ENCODE results near the gene RPUSD3.

Gene RPUSD3

DNA sequence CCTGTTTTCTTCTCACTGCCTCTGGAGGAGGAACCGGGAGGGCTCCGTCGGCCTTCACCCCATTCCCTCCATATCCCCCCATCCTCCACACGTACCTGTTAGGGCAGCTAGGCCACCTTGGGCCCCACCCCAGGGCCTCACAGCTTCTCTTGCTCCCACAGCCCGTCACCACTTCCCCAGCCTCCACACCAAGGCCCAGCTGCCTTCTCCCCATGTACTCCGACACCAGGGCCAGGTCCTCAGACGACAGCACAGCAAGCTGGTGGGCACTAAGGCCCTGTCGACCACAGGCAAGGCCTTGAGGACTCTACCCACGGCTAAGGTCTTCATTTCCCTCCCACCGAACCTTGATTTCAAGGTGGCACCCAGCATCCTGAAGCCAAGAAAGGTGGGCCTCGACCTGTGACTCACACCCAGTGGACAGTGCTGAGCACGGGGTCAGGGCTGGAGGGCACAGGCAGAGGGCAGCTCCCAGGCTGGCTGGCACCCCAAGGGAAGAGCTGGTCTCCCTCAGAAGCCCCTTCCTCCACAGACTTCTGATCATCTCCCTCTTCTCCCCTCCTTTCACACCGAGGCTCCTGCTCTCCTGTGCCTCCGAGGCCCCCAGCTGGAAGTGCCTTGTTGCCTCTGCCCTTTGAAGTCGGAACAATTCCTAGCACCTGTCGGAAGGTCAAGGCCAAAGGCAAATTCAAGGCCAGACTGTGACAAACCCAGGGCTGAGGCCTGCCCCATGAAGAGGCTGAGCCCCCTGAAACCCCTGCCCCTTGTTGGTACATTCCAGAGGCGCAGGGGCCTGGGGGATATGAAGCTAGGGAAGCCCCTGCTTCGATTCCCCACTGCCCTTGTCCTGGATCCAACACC, 9.1 kb downstream of the RPUSD3 start:
- no peak for DNase-seq (ENCODE audit: low read depth, low spot score)

- no peak for DNase-seq (ENCODE audit: low read depth, low spot score)
These were observed 10.7 kb downstream of the RPUSD3 start for GRCh38 chr3:9833078-9833477.

- DNase-seq (ENCODE audit: low read depth, low spot score) = no peak
These were observed 12.6 kb downstream of the RPUSD3 start for GRCh38 chr3:9831253-9831652.

GRCh38 chr3:9828801-9829755, 14.7 kb downstream of the RPUSD3 start:
- no peak for DNase-seq (ENCODE audit: low read depth, low spot score)

DNA sequence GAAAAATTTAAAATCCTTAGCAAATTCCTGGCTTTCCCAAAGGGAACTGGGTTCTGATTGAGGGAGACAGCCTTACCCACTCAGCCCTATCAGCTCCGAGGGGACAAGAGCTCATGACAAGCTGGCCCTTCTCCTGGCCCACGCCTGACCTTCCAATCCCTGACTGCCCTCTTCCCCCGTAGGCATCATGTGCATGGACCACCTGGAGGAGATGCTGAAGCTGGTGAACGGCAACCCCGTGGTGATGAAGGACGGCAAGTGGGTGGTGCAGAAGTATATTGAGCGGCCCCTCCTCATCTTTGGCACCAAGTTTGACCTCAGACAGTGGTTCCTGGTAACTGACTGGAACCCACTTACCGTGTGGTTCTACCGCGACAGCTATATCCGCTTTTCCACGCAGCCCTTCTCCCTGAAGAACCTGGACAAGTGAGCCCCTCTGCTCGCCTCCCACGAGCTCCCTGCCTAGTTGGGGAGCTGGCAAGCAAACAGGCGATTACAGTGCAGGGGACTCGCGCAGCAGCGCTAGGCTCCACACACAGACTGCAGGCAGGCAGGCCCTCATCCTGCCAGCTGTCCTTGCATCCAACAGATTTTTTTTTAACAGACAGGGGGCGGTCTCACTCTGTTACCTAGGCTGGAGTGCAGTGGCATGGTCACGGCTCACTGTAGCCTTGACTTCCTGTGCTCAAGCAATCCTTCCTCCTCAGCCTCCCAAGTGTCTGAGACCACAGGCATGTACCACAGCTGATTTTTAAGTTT, 16.8 kb downstream of the RPUSD3 start:
- peak; percentile 82 for DNase-seq (ENCODE audit: low read depth, low spot score)

DNA sequence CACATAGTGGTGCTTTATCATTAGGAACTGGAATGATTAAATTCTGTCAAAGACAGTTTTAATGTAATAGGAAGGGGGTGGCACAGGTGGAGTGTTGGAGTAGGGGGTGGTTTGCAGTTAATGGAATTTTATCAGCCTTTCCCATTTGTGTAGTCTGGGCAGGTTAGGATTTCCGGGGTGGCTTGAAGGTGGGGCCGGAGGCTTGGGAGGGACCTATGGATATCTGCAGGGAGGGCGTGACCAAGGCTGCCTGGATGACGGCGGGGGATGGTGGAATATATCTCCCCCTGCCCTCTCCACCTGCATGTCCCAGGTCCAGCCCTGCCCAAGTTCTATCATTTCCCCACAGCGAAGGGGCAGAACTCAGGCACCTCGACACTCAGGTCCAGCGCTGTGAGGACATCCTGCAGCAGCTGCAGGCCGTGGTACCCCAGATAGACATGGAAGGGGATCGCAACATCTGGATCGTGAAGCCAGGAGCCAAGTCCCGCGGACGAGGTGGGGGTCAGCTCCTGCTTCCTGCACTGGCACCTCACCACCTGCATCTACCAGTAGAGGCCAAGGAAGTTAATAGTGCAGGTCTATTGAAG, 18.3 kb downstream of the RPUSD3 start:
- no peak for DNase-seq (ENCODE audit: low read depth, low spot score)

DNA sequence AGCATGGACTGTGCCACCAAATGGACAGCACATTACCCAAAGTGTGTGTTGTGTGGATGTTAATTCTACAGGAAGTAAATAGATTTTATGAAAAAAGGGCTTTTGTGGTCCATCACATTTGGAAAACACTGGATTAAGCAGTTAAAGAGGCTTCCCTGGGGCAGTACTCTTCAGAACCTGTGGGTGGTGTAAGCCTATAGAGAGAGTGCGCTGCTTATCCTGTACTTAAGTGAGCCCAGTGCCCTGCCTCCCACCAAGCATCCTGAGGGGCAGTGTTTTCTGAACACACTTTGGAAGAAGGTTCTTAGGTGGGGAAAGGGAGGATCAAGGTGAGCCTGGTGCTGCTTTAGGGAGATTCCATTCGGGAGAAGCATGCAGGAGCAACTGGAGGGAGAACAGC, 22.9 kb downstream of the RPUSD3 start:
- peak; percentile 39 for DNase-seq (ENCODE audit: low read depth, low spot score)

- DNase-seq (ENCODE audit: low read depth, low spot score) = no peak
These were observed 23.3 kb downstream of the RPUSD3 start for GRCh38 chr3:9820543-9820942.

- DNase-seq (ENCODE audit: low read depth, low spot score) = no peak
These were observed 25.0 kb downstream of the RPUSD3 start for GRCh38 chr3:9818666-9819335.

GRCh38 chr3:9817436-9817835, 26.4 kb downstream of the RPUSD3 start:
- no peak for DNase-seq (ENCODE audit: low read depth, low spot score)

GRCh38 chr3:9815986-9816385, 27.8 kb downstream of the RPUSD3 start:
- no peak for DNase-seq (ENCODE audit: low read depth, low spot score)

DNA sequence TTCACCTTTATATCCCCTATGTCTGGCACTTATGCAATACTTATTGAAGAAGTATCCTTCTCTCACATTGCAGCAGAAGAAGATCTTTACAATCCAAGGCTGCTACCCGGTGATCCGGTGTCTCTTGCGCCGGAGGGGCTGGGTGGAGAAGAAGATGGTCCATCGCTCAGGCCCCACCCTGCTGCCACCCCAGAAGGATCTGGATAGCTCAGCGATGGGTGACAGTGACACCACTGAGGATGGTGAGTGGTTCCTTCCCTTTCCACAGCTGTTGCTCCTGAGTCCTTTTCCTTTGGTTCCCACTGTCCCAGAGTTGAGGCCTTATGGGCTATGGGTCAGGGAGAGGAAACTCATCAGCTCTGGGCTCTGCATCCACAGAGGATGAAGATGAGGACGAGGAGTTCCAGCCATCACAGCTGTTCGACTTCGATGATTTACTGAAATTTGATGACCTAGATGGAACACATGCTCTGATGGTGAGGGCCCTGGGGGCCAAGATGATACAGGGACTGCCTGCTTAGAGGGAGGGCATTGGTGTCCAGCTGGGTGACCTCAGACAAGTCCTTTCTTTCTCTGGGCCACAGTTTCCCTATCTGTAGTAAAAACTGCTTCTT, 30.8 kb downstream of the RPUSD3 start:
- no peak for DNase-seq (ENCODE audit: low read depth, low spot score)

- no peak for DNase-seq (ENCODE audit: low read depth, low spot score)
These were observed 33.0 kb downstream of the RPUSD3 start for GRCh38 chr3:9810846-9811245.

GRCh38 chr3:9810433-9810770, 33.4 kb downstream of the RPUSD3 start:
- no peak for DNase-seq (ENCODE audit: low read depth, low spot score)

- DNase-seq (ENCODE audit: low read depth, low spot score) = peak; percentile 72
These were observed 34.0 kb downstream of the RPUSD3 start, which contains the start of gene TTLL3 for GRCh38 chr3:9809615-9810432. TSS of gene TTLL3 (plus strand) at chr3:9810262. CDS start at chr3:9810662, 400 bp downstream.

- DNase-seq (ENCODE audit: low read depth, low spot score) = no peak
These were observed 34.6 kb downstream of the RPUSD3 start for GRCh38 chr3:9809239-9809614.

DNA sequence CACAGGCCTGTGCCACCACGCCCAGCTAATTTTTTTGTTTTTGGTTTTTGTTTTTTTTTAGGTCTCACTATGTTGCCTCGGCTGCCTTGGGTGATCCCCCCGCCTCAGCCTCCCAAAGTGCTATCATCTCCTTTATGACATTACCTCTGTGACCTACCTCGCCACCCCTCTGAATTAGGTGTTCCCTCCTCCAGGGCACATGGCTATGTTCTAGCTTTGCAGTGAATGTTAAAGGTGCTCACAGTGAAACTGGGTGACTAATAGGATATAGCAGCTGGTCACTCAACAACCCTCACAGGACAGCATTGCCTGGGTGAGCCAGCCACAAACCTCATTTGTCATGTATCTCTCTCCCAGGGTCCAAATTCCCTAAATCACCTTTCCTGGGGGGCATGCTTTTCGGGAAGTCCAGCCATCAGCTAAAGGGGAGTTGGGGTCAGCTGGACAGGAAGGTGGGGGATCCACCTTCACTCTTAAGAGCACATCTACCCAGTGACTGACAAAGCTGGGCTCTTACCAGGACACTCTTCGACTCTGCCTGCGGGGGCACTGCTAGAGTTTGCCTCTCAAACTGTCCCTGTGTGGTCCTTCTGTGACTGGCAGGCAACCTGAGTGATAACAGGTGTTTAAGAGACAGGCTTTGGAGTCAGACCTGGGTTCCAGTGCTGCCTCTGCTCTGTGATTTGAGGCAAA, 35.3 kb downstream of the RPUSD3 start:
- peak; percentile 59 for DNase-seq (ENCODE audit: low read depth, low spot score)

DNA sequence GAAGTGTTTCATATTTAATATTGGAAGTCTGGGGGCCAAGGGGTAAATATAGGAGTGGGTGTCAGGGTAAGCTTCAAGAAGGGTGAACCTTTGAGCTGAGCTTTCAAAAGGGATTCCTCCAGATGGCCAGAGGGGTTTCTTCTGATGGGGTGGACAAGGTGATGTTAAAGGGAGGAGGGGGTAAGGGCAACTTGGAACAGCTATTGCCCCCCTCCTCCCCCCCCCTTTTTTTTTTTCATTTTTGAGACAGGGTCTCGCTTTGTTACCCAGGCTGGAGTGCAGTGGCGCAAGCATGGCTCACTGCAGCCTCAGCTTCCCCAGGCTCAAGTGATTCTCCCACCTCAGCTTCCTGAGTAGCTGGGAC, 35.8 kb downstream of the RPUSD3 start:
- DNase-seq (ENCODE audit: low read depth, low spot score) = no peak
